CD14-positive monocyte (primary cell): ENCODE measurements around the gene ZNF697. TPM values are rescaled to one million over a fixed set of nuclear protein-coding genes. Genes with fewer than 3 reads are reported as not detected.
"Not testable (repeated sequence)": the region's sequence is repeated elsewhere in the genome, so short reads cannot be mapped to it uniquely, and the experiment has no call there.

Source experiments
- DNase-seq, 3 donors: peaks; one replicate each; pipeline ENCODE4 v3.0.0-alpha.2; 2011 to 2022
- H2AFZ ChIP-seq: 2 replicates; pipeline ENCODE4 v1.6.0; 2012; ENCODE audit warnings: mild to moderate bottlenecking, low read depth, low read length, inconsistent platforms; ENCODE audit not compliant: insufficient read depth, poor library complexity, severe bottlenecking
- H3K27ac ChIP-seq, 2 donors: 1 replicate in 1 of 2; 2 replicates in 1 of 2; pipeline ENCODE4 v1.5.1; 2012 to 2013; ENCODE audit warnings: low read length in 2 of 2, control low read depth in 1 of 2, inconsistent platforms in 1 of 2, low read depth in 1 of 2, mild to moderate bottlenecking in 1 of 2
- H3K27me3 ChIP-seq, 2 donors: one replicate each; pipeline versions ENCODE4 v1.6.0 to v1.6.1; 2011 to 2013; ENCODE audit warnings: low read length in 2 of 2; ENCODE audit not compliant: control insufficient read depth in 2 of 2, insufficient read depth in 2 of 2
- H3K36me3 ChIP-seq, 2 donors: replicated peaks in 1 of 2; 1 replicate in 1 of 2; 2 replicates in 1 of 2; pipeline versions ENCODE4 v1.5.1 to v1.6.1; 2012 to 2013; ENCODE audit warnings: low read length in 2 of 2, control low read depth in 1 of 2, inconsistent platforms in 1 of 2, mild to moderate bottlenecking in 1 of 2; ENCODE audit not compliant: insufficient read depth in 2 of 2, control insufficient read depth in 1 of 2
- H3K4me1 ChIP-seq, 2 donors: 1 replicate in 1 of 2; 2 replicates in 1 of 2; pipeline versions ENCODE4 v1.5.1 to v1.6.1; 2012 to 2013; ENCODE audit warnings: low read length in 2 of 2, control low read depth in 1 of 2, inconsistent platforms in 1 of 2, mild to moderate bottlenecking in 1 of 2, moderate library complexity in 1 of 2; ENCODE audit not compliant: insufficient read depth in 2 of 2, control insufficient read depth in 1 of 2
- H3K4me2 ChIP-seq: replicated peaks from 2 replicates; pipeline ENCODE3; 2012; ENCODE audit warnings: low read length, moderate library complexity, mild to moderate bottlenecking; ENCODE audit not compliant: poor library complexity, severe bottlenecking; ENCODE audit errors: extremely low read depth
- H3K4me3 ChIP-seq, 3 experiments: fragments of 200-600 bp in 1 of 3; sonication (generic) in 1 of 3; replicated peaks in 1 of 3; 1 replicate in 2 of 3; 2 replicates in 1 of 3; pipeline ENCODE4 v1.5.1; 2011 to 2013; ENCODE audit warnings: low read length in 3 of 3, mild to moderate bottlenecking in 3 of 3, control low read depth in 2 of 3, low read depth in 2 of 3, inconsistent platforms in 1 of 3, moderate library complexity in 1 of 3
- H3K79me2 ChIP-seq: 2 replicates; pipeline ENCODE4 v1.6.0; 2012; ENCODE audit warnings: mild to moderate bottlenecking, control low read depth, inconsistent platforms, low read length, moderate library complexity; ENCODE audit not compliant: insufficient read depth
- H3K9ac ChIP-seq: 2 replicates; pipeline ENCODE4 v1.6.0; 2017; ENCODE audit warnings: low read length, mild to moderate bottlenecking; ENCODE audit not compliant: insufficient read depth, poor library complexity, severe bottlenecking
- H3K9me3 ChIP-seq, 2 donors: replicated peaks in 1 of 2; 1 replicate in 1 of 2; 2 replicates in 1 of 2; pipeline versions ENCODE4 v1.5.1 to v1.6.1; 2012 to 2013; ENCODE audit warnings: low read length in 2 of 2, control low read depth in 1 of 2; ENCODE audit not compliant: control insufficient read depth in 1 of 2, insufficient read depth in 1 of 2
- H4K20me1 ChIP-seq: 2 replicates; pipeline ENCODE4 v1.6.0; 2012; ENCODE audit warnings: mild to moderate bottlenecking, low read length, control low read depth, moderate library complexity; ENCODE audit not compliant: insufficient read depth
- H3K27ac Mint-ChIP-seq, 7 donors: one replicate each; pipeline ENCODE4 v1.8.0; 2020; ENCODE audit warnings: mild to moderate bottlenecking in 7 of 7, mixed read lengths in 7 of 7, moderate library complexity in 6 of 7, inconsistent platforms in 2 of 7
- H3K27me3 Mint-ChIP-seq, 3 donors: one replicate each; pipeline ENCODE4 v1.8.0; 2021 to 2022; ENCODE audit warnings: low read depth in 3 of 3, mild to moderate bottlenecking in 3 of 3, mixed read lengths in 3 of 3, moderate library complexity in 3 of 3, inconsistent platforms in 1 of 3
- H3K36me3 Mint-ChIP-seq, 2 donors: one replicate each; pipeline ENCODE4 v1.8.0; 2020; ENCODE audit warnings: mixed read lengths in 2 of 2, inconsistent platforms in 1 of 2, mild to moderate bottlenecking in 1 of 2
- H3K4me1 Mint-ChIP-seq: one replicate; pipeline ENCODE4 v1.8.0; 2020; ENCODE audit warnings: mild to moderate bottlenecking, mixed read lengths
- H3K4me3 Mint-ChIP-seq, 2 donors: one replicate each; pipeline ENCODE4 v1.8.0; 2020; ENCODE audit warnings: mild to moderate bottlenecking in 2 of 2, mixed read lengths in 2 of 2, moderate library complexity in 1 of 2
- H3K9me3 Mint-ChIP-seq, 7 donors: one replicate each; pipeline ENCODE4 v1.8.0; 2020 to 2022; ENCODE audit warnings: mixed read lengths in 7 of 7, mild to moderate bottlenecking in 6 of 7, moderate library complexity in 6 of 7, inconsistent platforms in 2 of 7
- WGBS: methylation state at CpG from one replicate; pipeline ENCODE4 v1.1.5; 2013; ENCODE audit warnings: missing lambda C conversion rate; ENCODE audit not compliant: insufficient coverage; 5-methylcytosine and 5-hydroxymethylcytosine counted together
- intact Hi-C, 2 donors: fragments of 100-400 bp; cut with micrococcal nuclease; formaldehyde crosslinking; loops; one replicate each; pipeline versions ENCODE4 v1.15.0 to v1.15.1; 2023
- polyA plus RNA-seq, 3 donors: library from polyadenylated mRNA; depleted of rRNA in 1 of 3; unstranded in 2 of 3; stranded (reverse) in 1 of 3; fragments of 300-500 nt in 2 of 3; fragments of >200 nt in 1 of 3; fragmentation: Illumina TruSeq in 2 of 3; gene quantifications; 1 replicate in 2 of 3; 2 replicates in 1 of 3; pipeline ENCODE4 v1.2.3, GENCODE V29; 2012 to 2021
- TF ChIP-seq, protein P1 (sequence below): fragments of 200-600 bp; IDR thresholded peaks from one replicate; pipeline ENCODE4 v1.8.0; 2022; ENCODE audit warnings: antibody characterized with exemption, mild to moderate bottlenecking

Gene ZNF697
- polyA plus RNA-seq, 3 donors: 0.37 to 3.1 (median 0.49) TPM

DNA sequence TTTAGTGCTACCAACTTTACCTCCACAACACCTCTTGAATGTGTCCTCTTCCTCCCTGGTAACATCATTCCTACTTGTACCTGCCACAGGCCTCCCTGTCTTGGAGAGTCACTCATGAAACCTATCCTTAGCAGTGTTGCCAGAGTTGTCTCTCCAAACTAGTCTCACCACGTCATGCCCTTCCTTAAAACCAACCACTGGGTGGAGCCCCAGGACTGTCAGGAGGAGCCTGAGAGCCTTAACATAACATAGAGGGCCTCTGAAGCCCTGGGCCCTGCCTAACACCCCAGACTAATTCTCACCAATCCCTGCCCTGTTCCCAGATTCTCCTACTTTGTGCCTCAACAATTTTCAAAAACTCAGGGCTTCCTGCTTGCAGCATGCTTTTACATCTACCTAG is 65.3 kb downstream of the ZNF697 start:
- 0% methylated on average over 1 of the region's 1 CpG for WGBS
- H4K20me1 ChIP-seq: no peaks in the 10 kb centered on the region
- no peak overlapping the region for H3K9ac ChIP-seq
- Mint-ChIP-seq H3K9me3 (peaks cover 0 to 2% (median 0%) of the 10 kb centered on the region in 7 donors), H3K4me1 (peaks cover 40% of the 10 kb centered on the region), H3K4me3 (no peak overlapping the region), H3K27me3 (peaks cover 0 to 4% (median 0%) of the 10 kb centered on the region in 3 donors), H3K27ac (peak overlapping the region in 2 of 7 donors; percentile 26 to 56), H3K36me3 (no peaks in the 10 kb centered on the region)
- no peak overlapping the region for H3K27ac ChIP-seq
- H3K4me3 ChIP-seq: no peak overlapping the region
- no peaks in the 10 kb centered on the region for H3K36me3 ChIP-seq
- no peaks in the 10 kb centered on the region for H3K27me3 ChIP-seq
- no peak overlapping the region for H3K4me2 ChIP-seq
- peak; percentile 63 to 69 (median 63) for DNase-seq
- H3K9me3 ChIP-seq: no peaks in the 10 kb centered on the region
- no peak overlapping the region for H2AFZ ChIP-seq
- TF ChIP-seq, protein P1, sequence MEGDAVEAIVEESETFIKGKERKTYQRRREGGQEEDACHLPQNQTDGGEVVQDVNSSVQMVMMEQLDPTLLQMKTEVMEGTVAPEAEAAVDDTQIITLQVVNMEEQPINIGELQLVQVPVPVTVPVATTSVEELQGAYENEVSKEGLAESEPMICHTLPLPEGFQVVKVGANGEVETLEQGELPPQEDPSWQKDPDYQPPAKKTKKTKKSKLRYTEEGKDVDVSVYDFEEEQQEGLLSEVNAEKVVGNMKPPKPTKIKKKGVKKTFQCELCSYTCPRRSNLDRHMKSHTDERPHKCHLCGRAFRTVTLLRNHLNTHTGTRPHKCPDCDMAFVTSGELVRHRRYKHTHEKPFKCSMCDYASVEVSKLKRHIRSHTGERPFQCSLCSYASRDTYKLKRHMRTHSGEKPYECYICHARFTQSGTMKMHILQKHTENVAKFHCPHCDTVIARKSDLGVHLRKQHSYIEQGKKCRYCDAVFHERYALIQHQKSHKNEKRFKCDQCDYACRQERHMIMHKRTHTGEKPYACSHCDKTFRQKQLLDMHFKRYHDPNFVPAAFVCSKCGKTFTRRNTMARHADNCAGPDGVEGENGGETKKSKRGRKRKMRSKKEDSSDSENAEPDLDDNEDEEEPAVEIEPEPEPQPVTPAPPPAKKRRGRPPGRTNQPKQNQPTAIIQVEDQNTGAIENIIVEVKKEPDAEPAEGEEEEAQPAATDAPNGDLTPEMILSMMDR: peak; percentile 77
- peaks cover 14 to 49% of the 10 kb centered on the region in 2 donors for H3K4me1 ChIP-seq
- intact Hi-C loops: no loop called here
- no peaks in the 10 kb centered on the region for H3K79me2 ChIP-seq

DNA sequence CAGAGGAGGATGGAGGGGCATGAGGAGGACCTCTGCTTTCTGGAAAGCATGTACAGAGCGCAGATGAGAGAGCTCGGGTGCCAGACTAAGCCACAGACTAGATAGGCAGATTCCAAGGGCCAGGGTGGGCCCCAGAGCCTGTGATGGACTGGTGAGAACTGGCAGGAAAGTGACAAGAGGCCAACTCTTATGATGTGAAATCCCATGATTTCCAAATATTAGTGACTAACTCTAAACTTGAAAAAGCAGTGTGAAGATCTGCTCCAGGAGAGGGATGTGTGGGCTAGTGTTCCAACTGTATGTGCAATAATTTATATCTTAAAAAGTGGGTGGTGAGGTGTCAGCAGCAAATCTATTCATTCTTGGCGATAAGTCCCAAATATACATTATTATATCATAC is 67.0 kb downstream of the ZNF697 start:
- H3K9ac ChIP-seq, H3K36me3 Mint-ChIP-seq, H2AFZ ChIP-seq, H4K20me1 ChIP-seq, H3K9me3 ChIP-seq, H3K4me3 ChIP-seq, H3K4me3 Mint-ChIP-seq, DNase-seq, H3K27me3 Mint-ChIP-seq, intact Hi-C loops, H3K36me3 ChIP-seq, H3K27me3 ChIP-seq, H3K4me2 ChIP-seq, H3K27ac ChIP-seq, H3K79me2 ChIP-seq, H3K9me3 Mint-ChIP-seq: not testable (repeated sequence)
- WGBS: no CpG with 5 or more reads among the region's 3 CpGs
- Mint-ChIP-seq H3K27ac (peak overlapping the region in 1 of 7 donors; percentile 23), H3K4me1 (peaks cover 38% of the 10 kb centered on the region)
- peaks cover 13 to 42% of the 10 kb centered on the region in 2 donors for H3K4me1 ChIP-seq
